ENCODE results near the gene OTUB2. TPM values are rescaled to one million over a fixed set of nuclear protein-coding genes. Genes with fewer than 3 reads are reported as not detected.
A peak's percentile ranks its signal among the peaks of the same experiment; 100 is the strongest.

OTUB2 gene
- total RNA-seq, 4 donors from 2014 or later: 0.11 TPM; not detected in 3

DNA sequence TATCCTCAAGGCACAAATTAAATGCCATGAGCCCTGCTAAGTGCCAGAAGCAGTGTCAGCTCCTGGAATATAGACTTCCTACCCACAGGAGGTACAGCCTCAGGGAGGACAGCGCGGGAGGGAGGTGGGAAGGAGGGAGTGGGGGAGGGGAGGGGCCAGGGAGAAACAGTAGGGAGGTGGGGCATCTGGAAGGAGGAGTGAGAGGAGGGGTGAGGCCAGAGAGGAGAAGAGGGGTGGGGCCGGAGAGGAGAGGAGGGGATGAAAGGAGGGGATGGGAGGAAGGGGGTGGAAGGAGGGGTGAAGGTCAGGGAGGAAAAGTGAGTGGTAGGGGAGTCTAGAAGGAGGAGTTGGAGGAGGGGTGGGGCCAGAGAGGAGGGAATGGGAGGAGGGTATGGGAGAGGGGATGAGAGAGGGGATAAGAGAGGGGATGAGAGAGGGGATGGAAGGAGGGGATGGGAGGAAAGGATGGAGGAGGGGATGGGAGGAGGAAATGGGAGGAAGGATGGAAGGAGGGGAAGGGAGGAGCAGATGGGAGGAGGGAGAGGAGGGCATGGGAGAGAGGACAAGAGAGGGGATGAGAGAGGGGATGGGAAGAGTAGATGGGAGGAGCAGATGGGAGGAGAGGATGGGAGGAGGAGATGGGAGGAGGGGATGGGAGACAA lies 38.2 kb upstream of the OTUB2 start:
- intact Hi-C loops (cut with DNase I; ENCODE audit: low total_unique reads) (no loop called here), in situ Hi-C loops (cut with MboI; ENCODE audit: low sequenced_read_pairs in 4 of 4) (no loop called here)
- peak in 1 of 2 donors; percentile 46 for DNase-seq
- ATAC-seq: no peak
- Histone ChIP-seq H3K27ac (peak overlapping the region; percentile 97 to 100 (median 98)), H3K27me3 (no peaks in the 10 kb centered on the region), H3K9me3 (no peaks in the 10 kb centered on the region), H3K36me3 (no peaks in the 10 kb centered on the region), H3K4me3 (peak overlapping the region; percentile 33 to 42 (median 38)), H3K4me1 (peaks cover 33 to 38% of the 10 kb centered on the region in 2 donors)
- TF ChIP-seq, protein P1, sequence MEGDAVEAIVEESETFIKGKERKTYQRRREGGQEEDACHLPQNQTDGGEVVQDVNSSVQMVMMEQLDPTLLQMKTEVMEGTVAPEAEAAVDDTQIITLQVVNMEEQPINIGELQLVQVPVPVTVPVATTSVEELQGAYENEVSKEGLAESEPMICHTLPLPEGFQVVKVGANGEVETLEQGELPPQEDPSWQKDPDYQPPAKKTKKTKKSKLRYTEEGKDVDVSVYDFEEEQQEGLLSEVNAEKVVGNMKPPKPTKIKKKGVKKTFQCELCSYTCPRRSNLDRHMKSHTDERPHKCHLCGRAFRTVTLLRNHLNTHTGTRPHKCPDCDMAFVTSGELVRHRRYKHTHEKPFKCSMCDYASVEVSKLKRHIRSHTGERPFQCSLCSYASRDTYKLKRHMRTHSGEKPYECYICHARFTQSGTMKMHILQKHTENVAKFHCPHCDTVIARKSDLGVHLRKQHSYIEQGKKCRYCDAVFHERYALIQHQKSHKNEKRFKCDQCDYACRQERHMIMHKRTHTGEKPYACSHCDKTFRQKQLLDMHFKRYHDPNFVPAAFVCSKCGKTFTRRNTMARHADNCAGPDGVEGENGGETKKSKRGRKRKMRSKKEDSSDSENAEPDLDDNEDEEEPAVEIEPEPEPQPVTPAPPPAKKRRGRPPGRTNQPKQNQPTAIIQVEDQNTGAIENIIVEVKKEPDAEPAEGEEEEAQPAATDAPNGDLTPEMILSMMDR (IDR thresholded peaks at IDR 0.05 in 4 of 5, conservative IDR thresholded peaks at IDR 0.05 in 1 of 5): no peak
- TF ChIP-seq POLR2A (IDR thresholded peaks at IDR 0.05): no peak

DNA sequence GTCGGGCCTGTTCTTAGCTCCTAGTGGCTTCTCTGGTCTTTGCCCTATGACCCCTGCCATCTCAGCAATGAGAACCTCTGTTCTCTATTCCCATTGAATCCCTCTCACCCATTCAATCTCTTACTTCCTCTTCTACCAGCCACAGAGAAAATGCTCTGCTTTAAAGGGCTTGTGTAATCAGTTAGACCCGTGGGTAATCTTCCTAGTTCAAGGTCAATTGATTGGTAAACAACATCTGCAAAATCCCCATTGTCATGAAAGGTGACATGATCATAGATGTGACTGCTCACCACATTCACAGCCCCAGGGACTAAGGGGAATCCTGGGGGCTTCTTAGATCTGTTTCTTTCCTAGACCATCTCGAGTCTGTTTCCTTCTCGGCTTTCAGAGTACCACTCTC lies 36.2 kb upstream of the OTUB2 start:
- no peaks in the 10 kb centered on the region for H3K9me3 ChIP-seq
- no peaks in the 10 kb centered on the region for H3K27me3 ChIP-seq
- no peak for TF ChIP-seq POLR2A (IDR thresholded peaks at IDR 0.05)
- TF ChIP-seq, protein P1 (IDR thresholded peaks at IDR 0.05 in 4 of 5, conservative IDR thresholded peaks at IDR 0.05 in 1 of 5): no peak
- peaks cover 22 to 33% of the 10 kb centered on the region in 2 donors for H3K4me1 ChIP-seq
- in situ Hi-C loops (cut with MboI; ENCODE audit: low sequenced_read_pairs in 4 of 4) (loop anchor here in 1 of 4 donors (10.0 kb wide), 1 partner anchor 45 kb away; no protein-coding TSS in a partner anchor), intact Hi-C loops (cut with DNase I; ENCODE audit: low total_unique reads) (no loop called here)
- no peak for DNase-seq
- no peak overlapping the region for H3K4me3 ChIP-seq
- no peak for ATAC-seq
- peak overlapping the region; percentile 97 to 100 (median 97) for H3K27ac ChIP-seq
- H3K36me3 ChIP-seq: no peaks in the 10 kb centered on the region

DNA sequence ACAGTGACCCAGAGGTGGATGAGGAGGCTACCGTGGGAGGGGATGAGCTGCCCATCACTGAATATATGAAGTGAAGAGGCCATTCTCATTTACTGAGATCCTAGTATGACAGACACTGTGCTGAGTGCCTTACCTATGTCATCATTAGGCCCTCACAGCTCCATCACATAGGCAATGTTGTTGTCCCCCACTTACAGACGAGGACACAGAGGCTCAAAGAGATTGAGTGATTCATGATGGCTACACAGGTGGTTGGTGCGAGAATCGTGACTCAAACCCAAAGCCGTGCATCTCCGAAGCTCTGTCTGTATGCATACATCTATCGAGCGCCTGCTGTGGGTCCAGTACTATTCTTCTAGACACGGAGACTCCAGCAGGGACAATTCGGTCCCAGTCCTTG lies 34.9 kb upstream of the OTUB2 start:
- in situ Hi-C loops (cut with MboI; ENCODE audit: low sequenced_read_pairs in 4 of 4): loop anchor here in 1 of 4 donors (10.0 kb wide), 1 partner anchor 46 kb away; no protein-coding TSS in a partner anchor
- ATAC-seq (no peak), DNase-seq (no peak)
- Histone ChIP-seq H3K27ac (peak overlapping the region; percentile 97 to 100 (median 97)), H3K36me3 (no peaks in the 10 kb centered on the region), H3K4me3 (no peak overlapping the region), H3K9me3 (no peaks in the 10 kb centered on the region), H3K4me1 (peaks cover 28 to 33% of the 10 kb centered on the region in 2 donors), H3K27me3 (no peaks in the 10 kb centered on the region)
- TF ChIP-seq, protein P1 (IDR thresholded peaks at IDR 0.05 in 4 of 5, conservative IDR thresholded peaks at IDR 0.05 in 1 of 5): no peak
- no peak for TF ChIP-seq POLR2A (IDR thresholded peaks at IDR 0.05)
- intact Hi-C loops (cut with DNase I; ENCODE audit: low total_unique reads): no loop called here

DNA sequence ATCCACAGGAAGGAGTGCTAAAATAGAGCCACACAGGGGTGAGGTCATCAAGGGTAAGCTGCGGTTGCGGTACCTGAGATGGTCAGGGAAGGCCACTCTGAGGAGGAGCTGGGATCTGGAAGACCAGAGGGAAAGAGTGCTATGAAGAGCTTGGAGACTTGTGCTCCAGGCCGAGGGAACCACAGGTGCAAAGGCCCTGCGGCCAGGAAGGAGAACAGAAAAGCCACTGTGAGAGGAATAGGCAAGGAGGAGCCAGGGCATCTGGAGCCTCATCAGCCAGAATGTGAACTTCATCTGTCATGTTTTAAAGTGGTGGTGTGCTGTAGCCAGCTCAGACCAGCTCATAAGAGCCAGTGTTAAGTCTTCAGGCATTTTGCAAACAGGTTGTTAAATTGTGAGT lies 34.5 kb upstream of the OTUB2 start:
- H3K9me3 ChIP-seq: no peaks in the 10 kb centered on the region
- no peak for DNase-seq
- H3K4me3 ChIP-seq: no peak overlapping the region
- no peaks in the 10 kb centered on the region for H3K36me3 ChIP-seq
- no peak for ATAC-seq
- TF ChIP-seq POLR2A (IDR thresholded peaks at IDR 0.05): no peak
- TF ChIP-seq, protein P1 (IDR thresholded peaks at IDR 0.05 in 4 of 5, conservative IDR thresholded peaks at IDR 0.05 in 1 of 5): no peak
- H3K27me3 ChIP-seq: no peaks in the 10 kb centered on the region
- in situ Hi-C loops (cut with MboI; ENCODE audit: low sequenced_read_pairs in 4 of 4): loop anchor here in 1 of 4 donors (10.0 kb wide), 1 partner anchor 47 kb away; no protein-coding TSS in a partner anchor
- intact Hi-C loops (cut with DNase I; ENCODE audit: low total_unique reads): no loop called here
- peaks cover 32 to 33% of the 10 kb centered on the region in 2 donors for H3K4me1 ChIP-seq
- peak overlapping the region; percentile 97 to 100 (median 97) for H3K27ac ChIP-seq
